Thyroid gland (tissue), 4 donors: ENCODE measurements around the gene HPCAL1. TPM values are rescaled to one million over a fixed set of nuclear protein-coding genes. Genes with fewer than 3 reads are reported as not detected.

Experiments used
- DNase-seq, 2 donors: peaks; one replicate each; pipeline ENCODE4 v3.0.0-alpha.2; 2019
- H3K27ac ChIP-seq, 3 donors: fragments of 200-600 bp; sonication (generic); 1 replicate in 2 of 3; 2 replicates in 1 of 3; pipeline ENCODE4 v1.5.1; 2016 to 2019; ENCODE audit warnings: mild to moderate bottlenecking in 1 of 3, moderate library complexity in 1 of 3
- H3K27me3 ChIP-seq: fragments of 200-600 bp; sonication (generic); one replicate; pipeline ENCODE4 v1.5.1; 2019
- H3K36me3 ChIP-seq, 2 donors: fragments of 200-600 bp; sonication (generic); one replicate each; pipeline ENCODE4 v1.5.1; 2016 to 2019
- H3K4me1 ChIP-seq, 2 donors: fragments of 200-600 bp; sonication (generic); one replicate each; pipeline ENCODE4 v1.5.1; 2017 to 2019
- H3K4me3 ChIP-seq, 3 donors: fragments of 200-600 bp; sonication (generic); replicated peaks in 1 of 3; 1 replicate in 2 of 3; 2 replicates in 1 of 3; pipeline ENCODE4 v1.5.1; 2016; ENCODE audit warnings: mild to moderate bottlenecking in 1 of 3
- H3K9me3 ChIP-seq: fragments of 200-600 bp; sonication (generic); one replicate; pipeline ENCODE4 v1.5.1; 2017
- CTCF ChIP-seq, 6 experiments: fragments of 200-600 bp in 3 of 6; fragments of 450-650 bp in 3 of 6; sonication (generic) in 3 of 6; IDR thresholded peaks; one replicate each; pipeline ENCODE4 v1.5.1; 2016 to 2019; ENCODE audit warnings: antibody characterized with exemption in 6 of 6, mild to moderate bottlenecking in 2 of 6, inconsistent platforms in 1 of 6, moderate library complexity in 1 of 6
- POLR2A ChIP-seq, 2 donors: fragments of 450-650 bp; IDR thresholded peaks; one replicate each; pipeline ENCODE4 v1.6.1; 2017; ENCODE audit warnings: antibody characterized with exemption in 2 of 2, mild to moderate bottlenecking in 2 of 2, moderate library complexity in 1 of 2
- WGBS, 2 donors: methylation state at CpG; one replicate each; pipeline ENCODE4 v1.1.5; 2017; 5-methylcytosine and 5-hydroxymethylcytosine counted together
- intact Hi-C: fragments of 100-400 bp; cut with DNase I; formaldehyde crosslinking; loops from one replicate; pipeline ENCODE4 v1.15.1; 2023
- total RNA-seq, 4 donors: library from RNA; depleted of rRNA; stranded (reverse); fragments of >200 nt; gene quantifications; one replicate each; pipeline ENCODE4 v1.2.3, GENCODE V29; 2016

HPCAL1 gene
- total RNA-seq, 4 donors from 2014 or later: 39.9 to 84.2 (median 64.8) TPM

GRCh38 chr2:10469301-10469700 is 166.6 kb downstream of the HPCAL1 start:
- no peak for TF ChIP-seq CTCF (IDR thresholded peaks at IDR 0.05)
- no peak for TF ChIP-seq POLR2A (IDR thresholded peaks at IDR 0.05)
- Histone ChIP-seq H3K4me1 (no peaks in the 10 kb centered on the region), H3K4me3 (no peak overlapping the region), H3K27me3 (no peaks in the 10 kb centered on the region), H3K36me3 (no peaks in the 10 kb centered on the region), H3K9me3 (no peaks in the 10 kb centered on the region), H3K27ac (no peak overlapping the region)
- intact Hi-C loops: no loop called here
- DNase-seq: no peak
- 86 to 92% methylated on average over 2 to 4 of the region's 4 CpGs for WGBS, 2 donors

GRCh38 chr2:10469955-10470608 is 167.4 kb downstream of the HPCAL1 start:
- TF ChIP-seq POLR2A (IDR thresholded peaks at IDR 0.05): no peak
- no peak for TF ChIP-seq CTCF (IDR thresholded peaks at IDR 0.05)
- WGBS, 2 donors: 83 to 85% methylated on average over 12 of the region's 12 CpGs
- Histone ChIP-seq H3K36me3 (no peaks in the 10 kb centered on the region), H3K9me3 (no peaks in the 10 kb centered on the region), H3K27ac (no peak overlapping the region), H3K4me3 (no peak overlapping the region), H3K4me1 (no peaks in the 10 kb centered on the region), H3K27me3 (no peaks in the 10 kb centered on the region)
- DNase-seq: no peak
- intact Hi-C loops: no loop called here

- 82 to 87% methylated on average over 15 of the region's 15 CpGs for WGBS, 2 donors
- DNase-seq: no peak
- no peak overlapping the region for H3K27ac ChIP-seq
- H3K36me3 ChIP-seq: no peaks in the 10 kb centered on the region
- no peak overlapping the region for H3K4me3 ChIP-seq
- no peaks in the 10 kb centered on the region for H3K9me3 ChIP-seq
- no peaks in the 10 kb centered on the region for H3K27me3 ChIP-seq
- no peaks in the 10 kb centered on the region for H3K4me1 ChIP-seq
- intact Hi-C loops: no loop called here
- no peak for TF ChIP-seq CTCF (IDR thresholded peaks at IDR 0.05)
- no peak for TF ChIP-seq POLR2A (IDR thresholded peaks at IDR 0.05)
Measured at GRCh38 chr2:10471046-10471571, 168.4 kb downstream of the HPCAL1 start.

- no peaks in the 10 kb centered on the region for H3K36me3 ChIP-seq
- H3K4me3 ChIP-seq: no peak overlapping the region
- intact Hi-C loops: no loop called here
- no peak overlapping the region for H3K27ac ChIP-seq
- no peak for DNase-seq
- H3K9me3 ChIP-seq: no peaks in the 10 kb centered on the region
- no peaks in the 10 kb centered on the region for H3K4me1 ChIP-seq
- H3K27me3 ChIP-seq: no peaks in the 10 kb centered on the region
- TF ChIP-seq POLR2A (IDR thresholded peaks at IDR 0.05) (no peak), CTCF (IDR thresholded peaks at IDR 0.05) (no peak)
- 89 to 95% methylated on average over 2 of the region's 2 CpGs for WGBS, 2 donors
Measured at GRCh38 chr2:10471955-10472354, 169.3 kb downstream of the HPCAL1 start.

GRCh38 chr2:10473121-10473756 is 170.5 kb downstream of the HPCAL1 start:
- TF ChIP-seq POLR2A (IDR thresholded peaks at IDR 0.05) (no peak), CTCF (IDR thresholded peaks at IDR 0.05) (no peak)
- 75 to 78% methylated on average over 5 of the region's 5 CpGs for WGBS, 2 donors
- Histone ChIP-seq H3K9me3 (no peaks in the 10 kb centered on the region), H3K4me3 (no peak overlapping the region), H3K4me1 (no peaks in the 10 kb centered on the region), H3K27ac (no peak overlapping the region), H3K36me3 (no peaks in the 10 kb centered on the region), H3K27me3 (no peaks in the 10 kb centered on the region)
- intact Hi-C loops: no loop called here
- no peak for DNase-seq
